GM12878 (cell line): ENCODE results near the gene TSHR. TPM values are rescaled to one million over a fixed set of nuclear protein-coding genes. Genes with fewer than 3 reads are reported as not detected.

ENCODE experiments used
- ATAC-seq: fragments of 200-7000 bp; cut with Tn5 transposase; 3 replicates; pipeline ENCODE4 v1.9.1; 2020; ENCODE audit warnings: mild to moderate bottlenecking, moderate library complexity
- BruUV-seq: library from RNA; stranded (reverse); fragments of 400-500 nt; replicated peaks from 2 replicates; lab custom pipeline; 2021; lab: Mats Ljungman, UMichigan
- CTCF ChIA-PET: fragments of 300-600 bp; sonication (Branson Sonifier 250); formaldehyde crosslinking; extraction: SDS; loops from one replicate; lab custom pipeline; 2021; ENCODE audit warnings: inconsistent platforms; lab: Yijun Ruan, JAX
- POLR2A ChIA-PET: fragments of 350-600 bp; formaldehyde crosslinking; extraction: SDS; loops from one replicate; lab custom pipeline; 2021; ENCODE audit warnings: inconsistent platforms; lab: Charles Lee
- RAD21 ChIA-PET: fragments of 300-600 bp; sonication (Branson Sonifier 250); formaldehyde crosslinking; loops from one replicate; lab custom pipeline; 2023; ENCODE audit warnings: antibody characterized with exemption; ENCODE audit not compliant: unreplicated experiment; lab: Charles Lee
- SMC1A ChIA-PET: fragments of 300-600 bp; sonication (Branson Sonifier 250); formaldehyde crosslinking; loops from one replicate; lab custom pipeline; 2023; ENCODE audit not compliant: unreplicated experiment, uncharacterized antibody; lab: Charles Lee
- DNase-seq: peaks from one replicate; pipeline ENCODE4 v3.0.0-alpha.2; 2011; ENCODE audit warnings: low read depth, low spot score
- FAIRE-seq: peaks from 3 replicates; lab custom pipeline; 2011; peaks lifted over from hg19 to GRCh38; lab: Jason Lieb, UNC
- H2AFZ ChIP-seq: 2 replicates; pipeline ENCODE4 v1.6.0; 2011; ENCODE audit warnings: low read depth, low read length, control low read depth; ENCODE audit not compliant: control insufficient read depth
- H3K27ac ChIP-seq: 2 replicates; pipeline ENCODE4 v1.5.1; 2011; ENCODE audit warnings: control low read depth; ENCODE audit not compliant: control insufficient read depth, insufficient read depth
- H3K27me3 ChIP-seq, 2 experiments: replicated peaks in 1 of 2; 2 replicates each; pipeline versions ENCODE4 v1.6.0 to v1.6.1; 2011; ENCODE audit warnings: low read length in 1 of 2; ENCODE audit not compliant: control insufficient read depth in 2 of 2, insufficient read depth in 2 of 2
- H3K36me3 ChIP-seq, 2 experiments: 2 replicates each; pipeline ENCODE4 v1.5.1; 2011; ENCODE audit warnings: low read length in 1 of 2; ENCODE audit not compliant: control insufficient read depth in 2 of 2, insufficient read depth in 2 of 2
- H3K4me1 ChIP-seq: 2 replicates; pipeline ENCODE4 v1.6.1; 2011; ENCODE audit warnings: mild to moderate bottlenecking, low read length, moderate library complexity, mixed read lengths; ENCODE audit not compliant: control insufficient read depth, insufficient read depth
- H3K4me2 ChIP-seq: 2 replicates; pipeline ENCODE4 v1.6.0; 2011; ENCODE audit warnings: control low read depth; ENCODE audit not compliant: control insufficient read depth, insufficient read depth
- H3K4me3 ChIP-seq: fragments of 200-600 bp; sonication (generic); 2 replicates; pipeline ENCODE4 v1.5.1; 2016
- H3K79me2 ChIP-seq: 2 replicates; pipeline ENCODE4 v1.6.0; 2011; ENCODE audit warnings: low read length; ENCODE audit not compliant: control insufficient read depth, insufficient read depth
- H3K9ac ChIP-seq: 2 replicates; pipeline ENCODE4 v1.8.0; 2011; ENCODE audit warnings: low read length, control low read depth, mixed read lengths; ENCODE audit not compliant: control insufficient read depth, insufficient read depth
- H3K9me3 ChIP-seq: replicated peaks from 3 replicates; pipeline ENCODE4 v1.5.1; 2011; ENCODE audit warnings: mild to moderate bottlenecking, low read length; ENCODE audit not compliant: control insufficient read depth, insufficient read depth
- H4K20me1 ChIP-seq: 2 replicates; pipeline ENCODE4 v1.6.0; 2011; ENCODE audit not compliant: control insufficient read depth, insufficient read depth
- CHD2 ChIP-seq: IDR thresholded peaks from 2 replicates; pipeline ENCODE4 v1.6.1; 2011; ENCODE audit warnings: low read depth, low read length, improper control_type of control experiment, borderline replicate concordance
- FOXM1 ChIP-seq: IDR thresholded peaks from 2 replicates; pipeline ENCODE4 v1.6.1; 2012; ENCODE audit warnings: low read depth, mild to moderate bottlenecking, inconsistent platforms, low read length, moderate library complexity
- HDAC6 ChIP-seq: fragments of 200-600 bp; sonication (generic); IDR thresholded peaks from one replicate; pipeline ENCODE4 v1.8.0; 2017; ENCODE audit warnings: antibody characterized with exemption; ENCODE audit not compliant: unreplicated experiment
- NFYB ChIP-seq: IDR thresholded peaks from 2 replicates; pipeline ENCODE4 v1.6.1; 2011; ENCODE audit warnings: low read depth, mild to moderate bottlenecking, low read length, improper control_type of control experiment, moderate library complexity; ENCODE audit not compliant: insufficient read depth
- POLR2AphosphoS2 ChIP-seq: IDR thresholded peaks from 2 replicates; pipeline ENCODE4 v1.6.1; 2011; ENCODE audit warnings: low read depth, mild to moderate bottlenecking, low read length, improper control_type of control experiment, moderate library complexity
- RCOR1 ChIP-seq: conservative IDR thresholded peaks from 2 replicates; pipeline ENCODE4 v1.6.1; 2012; ENCODE audit warnings: low read depth, low read length, improper control_type of control experiment
- ZZZ3 ChIP-seq: IDR thresholded peaks from 2 replicates; pipeline ENCODE4 v1.6.1; 2011; ENCODE audit warnings: low read depth; ENCODE audit not compliant: control insufficient read depth, insufficient read length
- WGBS: methylation state at CpG from one replicate; pipeline ENCODE4 v1.1.6; 2016; ENCODE audit warnings: low lambda C conversion rate; ENCODE audit not compliant: insufficient replicate concordance, insufficient coverage; ENCODE audit errors: missing lambda C conversion rate; 5-methylcytosine and 5-hydroxymethylcytosine counted together
- in situ Hi-C: fragments of 300-500 bp; cut with MboI; formaldehyde crosslinking; loops from 9 replicates; pipeline ENCODE4 v1.14.3; 2018; ENCODE audit warnings: mixed read lengths
- intact Hi-C: fragments of 100-400 bp; cut with micrococcal nuclease; formaldehyde crosslinking; loops from one replicate; pipeline ENCODE4 v1.14.2; 2022; ENCODE audit not compliant: unreplicated experiment
- polyA plus RNA-seq, 11 experiments: library from polyadenylated mRNA; depleted of rRNA in 4 of 11; unstranded in 6 of 11; stranded (reverse) in 5 of 11; fragments of >200 nt; fragmentation: Nextera tagmentation in 4 of 11; fragmentation: Illumina TruSeq in 1 of 11; extraction: Ambion mirVana in 4 of 11; extraction: Trizol in 1 of 11; gene quantifications; 1 replicate in 1 of 11; 2 replicates in 10 of 11; pipeline versions ENCODE4 v1.2.1 to v1.2.3, GENCODE V29; 2011 to 2016; ENCODE audit warnings: inconsistent platforms in 2 of 11, missing spikeins in 2 of 11, low read depth in 1 of 11
- total RNA-seq, 4 experiments: library from RNA; depleted of rRNA in 3 of 4; stranded (reverse); fragments of >200 nt in 3 of 4; fragmentation: Illumina TruSeq in 1 of 4; extraction: Trizol in 1 of 4; gene quantifications; 2 replicates each; pipeline versions ENCODE4 v1.2.1 to v1.2.3, GENCODE V29; 2013 to 2021
- TF ChIP-seq, protein P1 (sequence below): fragments of 150-350 bp; IDR thresholded peaks from 2 replicates; pipeline ENCODE4 v1.6.1; 2016; ENCODE audit warnings: low read depth, low read length
- TF ChIP-seq, protein P2 (sequence below): fragments of 450-650 bp; IDR thresholded peaks from 2 replicates; pipeline ENCODE4 v1.6.1; 2017; ENCODE audit warnings: mild to moderate bottlenecking, low read depth, inconsistent platforms; ENCODE audit not compliant: poor library complexity, severe bottlenecking

The TSHR gene
- total and polyA plus RNA-seq, 10 of the 15 experiments (the other 5 are each of a cell fraction or from before 2014, with no cell fraction given) = 0.06 to 0.31 TPM; not detected in 8

DNA sequence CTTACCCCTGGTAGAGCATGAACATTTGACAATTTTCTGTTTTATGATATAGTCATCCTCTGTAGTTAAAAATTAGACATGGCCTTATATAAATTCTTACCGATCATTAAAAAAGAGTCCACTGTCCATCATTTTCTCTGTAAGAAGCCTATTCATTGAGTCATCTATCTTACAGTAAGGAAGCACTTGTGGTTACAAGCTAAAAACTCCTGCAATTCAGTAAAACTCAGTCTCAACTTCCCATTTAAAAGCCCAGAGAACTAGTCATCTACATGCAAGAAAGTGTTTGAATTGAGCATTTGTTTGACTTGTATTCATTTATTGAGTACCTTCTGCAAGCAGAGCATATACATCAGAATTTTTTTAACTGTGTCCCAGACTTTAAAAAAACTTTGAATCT lies 202.0 kb downstream of the TSHR start:
- Histone ChIP-seq H3K4me2 (no peak overlapping the region), H3K27me3 (no peaks in the 10 kb centered on the region), H3K9ac (no peak overlapping the region), H3K79me2 (no peaks in the 10 kb centered on the region), H4K20me1 (no peaks in the 10 kb centered on the region), H3K9me3 (no peaks in the 10 kb centered on the region), H3K36me3 (no peaks in the 10 kb centered on the region), H3K27ac (no peak overlapping the region), H3K4me3 (no peak overlapping the region), H3K4me1 (no peaks in the 10 kb centered on the region), H2AFZ (no peak overlapping the region)
- SMC1A ChIA-PET = interaction anchor here (1.0 to 1.1 kb wide), 3 partner anchors 8 to 164 kb away, joined by 3 read pairs; no protein-coding TSS in a partner anchor
- CTCF ChIA-PET = interaction anchor here (0.8 to 2.5 kb wide), 3 partner anchors 8 to 170 kb away, joined by 3 to 8 read pairs (median 4); no protein-coding TSS in a partner anchor
- DNase-seq = no peak
- no peak for FAIRE-seq
- POLR2A ChIA-PET = no interaction called here
- ATAC-seq = no peak
- BruUV-seq = no TSS peak
- in situ Hi-C loops = no loop called here
- RAD21 ChIA-PET = no interaction called here
- WGBS = 100% methylated on average over 1 of the region's 1 CpG
- intact Hi-C loops = no loop called here
- TF ChIP-seq FOXM1 (no peak), POLR2AphosphoS2 (no peak), NFYB (no peak), ZZZ3 (no peak), HDAC6 (no peak), CHD2 (no peak), RCOR1 (no peak)
- TF ChIP-seq, protein P1, sequence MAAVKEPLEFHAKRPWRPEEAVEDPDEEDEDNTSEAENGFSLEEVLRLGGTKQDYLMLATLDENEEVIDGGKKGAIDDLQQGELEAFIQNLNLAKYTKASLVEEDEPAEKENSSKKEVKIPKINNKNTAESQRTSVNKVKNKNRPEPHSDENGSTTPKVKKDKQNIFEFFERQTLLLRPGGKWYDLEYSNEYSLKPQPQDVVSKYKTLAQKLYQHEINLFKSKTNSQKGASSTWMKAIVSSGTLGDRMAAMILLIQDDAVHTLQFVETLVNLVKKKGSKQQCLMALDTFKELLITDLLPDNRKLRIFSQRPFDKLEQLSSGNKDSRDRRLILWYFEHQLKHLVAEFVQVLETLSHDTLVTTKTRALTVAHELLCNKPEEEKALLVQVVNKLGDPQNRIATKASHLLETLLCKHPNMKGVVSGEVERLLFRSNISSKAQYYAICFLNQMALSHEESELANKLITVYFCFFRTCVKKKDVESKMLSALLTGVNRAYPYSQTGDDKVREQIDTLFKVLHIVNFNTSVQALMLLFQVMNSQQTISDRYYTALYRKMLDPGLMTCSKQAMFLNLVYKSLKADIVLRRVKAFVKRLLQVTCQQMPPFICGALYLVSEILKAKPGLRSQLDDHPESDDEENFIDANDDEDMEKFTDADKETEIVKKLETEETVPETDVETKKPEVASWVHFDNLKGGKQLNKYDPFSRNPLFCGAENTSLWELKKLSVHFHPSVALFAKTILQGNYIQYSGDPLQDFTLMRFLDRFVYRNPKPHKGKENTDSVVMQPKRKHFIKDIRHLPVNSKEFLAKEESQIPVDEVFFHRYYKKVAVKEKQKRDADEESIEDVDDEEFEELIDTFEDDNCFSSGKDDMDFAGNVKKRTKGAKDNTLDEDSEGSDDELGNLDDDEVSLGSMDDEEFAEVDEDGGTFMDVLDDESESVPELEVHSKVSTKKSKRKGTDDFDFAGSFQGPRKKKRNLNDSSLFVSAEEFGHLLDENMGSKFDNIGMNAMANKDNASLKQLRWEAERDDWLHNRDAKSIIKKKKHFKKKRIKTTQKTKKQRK = no peak
- TF ChIP-seq, protein P2, sequence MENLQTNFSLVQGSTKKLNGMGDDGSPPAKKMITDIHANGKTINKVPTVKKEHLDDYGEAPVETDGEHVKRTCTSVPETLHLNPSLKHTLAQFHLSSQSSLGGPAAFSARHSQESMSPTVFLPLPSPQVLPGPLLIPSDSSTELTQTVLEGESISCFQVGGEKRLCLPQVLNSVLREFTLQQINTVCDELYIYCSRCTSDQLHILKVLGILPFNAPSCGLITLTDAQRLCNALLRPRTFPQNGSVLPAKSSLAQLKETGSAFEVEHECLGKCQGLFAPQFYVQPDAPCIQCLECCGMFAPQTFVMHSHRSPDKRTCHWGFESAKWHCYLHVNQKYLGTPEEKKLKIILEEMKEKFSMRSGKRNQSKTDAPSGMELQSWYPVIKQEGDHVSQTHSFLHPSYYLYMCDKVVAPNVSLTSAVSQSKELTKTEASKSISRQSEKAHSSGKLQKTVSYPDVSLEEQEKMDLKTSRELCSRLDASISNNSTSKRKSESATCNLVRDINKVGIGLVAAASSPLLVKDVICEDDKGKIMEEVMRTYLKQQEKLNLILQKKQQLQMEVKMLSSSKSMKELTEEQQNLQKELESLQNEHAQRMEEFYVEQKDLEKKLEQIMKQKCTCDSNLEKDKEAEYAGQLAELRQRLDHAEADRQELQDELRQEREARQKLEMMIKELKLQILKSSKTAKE = no peak
